GM03348 (cell line): ENCODE data around the gene SNX11.
A peak's percentile ranks its signal among the peaks of the same experiment; 100 is the strongest.
"Not testable (repeated sequence)": the region's sequence is repeated elsewhere in the genome, so short reads cannot be mapped to it uniquely, and the experiment has no call there.

ENCODE experiments used
- DNase-seq: peaks from one replicate; pipeline ENCODE4 v3.0.0; 2012; ENCODE audit warnings: low spot score

Gene SNX11, protein sequence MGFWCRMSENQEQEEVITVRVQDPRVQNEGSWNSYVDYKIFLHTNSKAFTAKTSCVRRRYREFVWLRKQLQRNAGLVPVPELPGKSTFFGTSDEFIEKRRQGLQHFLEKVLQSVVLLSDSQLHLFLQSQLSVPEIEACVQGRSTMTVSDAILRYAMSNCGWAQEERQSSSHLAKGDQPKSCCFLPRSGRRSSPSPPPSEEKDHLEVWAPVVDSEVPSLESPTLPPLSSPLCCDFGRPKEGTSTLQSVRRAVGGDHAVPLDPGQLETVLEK

GRCh38 chr17:48107137-48108055 lies at the start of gene SNX11:
TSS of gene SNX11 (plus strand) at chr17:48107766. CDS start at chr17:48112044, 4,278 bp downstream.
- DNase-seq: peak; percentile 96

DNA sequence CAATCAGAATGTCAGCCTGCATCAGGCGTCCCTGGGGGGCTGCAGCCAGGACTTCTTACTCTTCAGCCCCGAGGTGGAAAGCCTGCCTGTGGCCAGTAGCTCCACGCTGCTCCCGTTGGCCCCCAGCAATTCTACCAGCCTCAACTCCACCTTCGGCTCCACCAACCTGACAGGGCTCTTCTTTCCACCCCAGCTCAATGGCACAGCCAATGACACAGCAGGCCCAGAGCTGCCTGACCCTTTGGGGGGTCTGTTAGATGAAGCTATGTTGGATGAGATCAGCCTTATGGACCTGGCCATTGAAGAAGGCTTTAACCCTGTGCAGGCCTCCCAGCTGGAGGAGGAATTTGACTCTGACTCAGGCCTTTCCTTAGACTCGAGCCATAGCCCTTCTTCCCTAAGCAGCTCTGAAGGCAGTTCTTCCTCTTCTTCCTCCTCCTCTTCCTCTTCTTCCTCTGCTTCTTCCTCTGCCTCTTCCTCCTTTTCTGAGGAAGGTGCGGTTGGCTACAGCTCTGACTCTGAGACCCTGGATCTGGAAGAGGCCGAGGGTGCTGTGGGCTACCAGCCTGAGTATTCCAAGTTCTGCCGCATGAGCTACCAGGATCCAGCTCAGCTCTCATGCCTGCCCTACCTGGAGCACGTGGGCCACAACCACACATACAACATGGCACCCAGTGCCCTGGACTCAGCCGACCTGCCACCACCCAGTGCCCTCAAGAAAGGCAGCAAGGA lies 49.0 kb upstream of the SNX11 start:
- no peak for DNase-seq

GRCh38 chr17:48059125-48059668 lies 48.4 kb upstream of the SNX11 start:
- no peak for DNase-seq

- DNase-seq: no peak
Measured at GRCh38 chr17:48060249-48060648, 47.3 kb upstream of the SNX11 start.

DNA sequence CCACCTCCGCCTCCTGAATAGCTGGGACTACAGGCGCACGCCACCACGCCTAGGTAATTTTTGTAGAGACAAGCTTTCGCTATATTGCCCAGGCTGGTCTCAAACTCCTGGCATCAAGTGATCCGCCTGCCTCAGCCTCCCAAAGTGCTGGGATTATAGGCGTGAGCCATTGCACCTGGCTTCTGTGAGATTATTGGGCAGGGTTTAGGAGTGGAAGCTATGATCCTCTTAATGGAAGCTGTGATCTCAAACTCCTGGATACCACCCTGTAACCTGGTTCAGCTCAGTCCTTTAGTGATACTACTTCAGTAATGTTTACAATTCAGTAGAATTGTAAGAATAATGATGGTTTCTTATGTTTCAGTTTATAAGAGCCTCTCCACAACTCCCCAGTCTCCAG lies 45.3 kb upstream of the SNX11 start:
- no peak for DNase-seq

- no peak for DNase-seq
Measured at GRCh38 chr17:48064638-48065037, 42.9 kb upstream of the SNX11 start.

DNA sequence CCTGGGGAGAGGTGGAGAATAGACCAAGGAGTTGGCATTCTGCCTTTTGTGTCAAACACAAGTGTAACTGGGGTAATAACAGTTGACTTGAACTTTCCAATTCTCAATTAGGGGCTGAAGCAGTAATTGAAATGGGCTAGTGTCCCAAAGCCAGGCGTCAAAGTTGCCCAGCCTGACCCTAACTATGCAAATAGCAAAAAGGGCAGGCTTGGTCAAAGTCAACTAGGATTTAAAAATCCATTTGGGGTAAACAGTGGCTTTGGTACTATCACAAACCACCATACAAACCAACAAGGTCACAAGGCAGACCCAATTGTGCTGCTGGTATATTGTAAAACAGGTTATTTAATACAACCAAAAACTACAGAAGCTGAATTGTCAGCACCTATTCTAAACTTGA lies 41.4 kb upstream of the SNX11 start:
- DNase-seq: no peak

- DNase-seq: no peak
Measured at GRCh38 chr17:48066656-48067055, 40.9 kb upstream of the SNX11 start.

DNA sequence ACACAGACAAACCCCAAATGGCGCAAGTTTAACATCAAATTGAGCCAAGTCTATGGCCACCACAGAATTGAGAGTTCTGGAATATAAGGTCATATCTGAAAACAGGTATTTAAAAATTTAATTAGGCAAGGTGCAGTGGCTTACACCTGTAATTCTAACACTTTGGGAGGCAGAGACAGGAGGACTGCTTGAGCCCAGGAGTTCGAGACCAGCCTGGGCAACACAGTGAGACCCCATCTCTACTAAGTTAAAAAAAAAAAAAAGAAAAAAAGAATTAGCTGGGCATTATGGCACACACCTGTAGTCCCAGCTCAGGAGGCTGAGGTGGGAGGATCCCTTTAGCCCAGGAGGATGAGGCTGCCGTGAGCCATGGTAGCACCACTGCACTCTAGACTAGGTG lies 40.3 kb upstream of the SNX11 start:
- DNase-seq: no peak

DNA sequence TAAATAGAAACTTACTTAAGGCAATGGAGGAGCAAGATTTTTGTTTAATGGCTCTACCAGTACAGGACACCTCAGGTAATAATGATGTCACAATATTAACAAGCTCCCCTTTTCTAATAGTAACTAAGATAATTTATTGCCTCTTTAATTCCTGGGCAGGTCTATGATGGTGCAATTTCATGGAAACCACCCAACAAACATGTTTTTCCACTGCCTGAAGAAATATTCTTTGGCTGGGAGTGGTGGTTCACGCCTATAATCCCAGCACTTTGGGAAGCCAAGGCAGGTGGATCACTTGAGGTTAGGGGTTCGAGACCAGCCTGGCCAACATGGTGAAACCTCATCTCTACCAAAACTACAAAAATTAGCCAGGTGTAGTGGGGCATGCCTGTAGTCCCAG lies 39.8 kb upstream of the SNX11 start:
- DNase-seq: not testable (repeated sequence)

DNA sequence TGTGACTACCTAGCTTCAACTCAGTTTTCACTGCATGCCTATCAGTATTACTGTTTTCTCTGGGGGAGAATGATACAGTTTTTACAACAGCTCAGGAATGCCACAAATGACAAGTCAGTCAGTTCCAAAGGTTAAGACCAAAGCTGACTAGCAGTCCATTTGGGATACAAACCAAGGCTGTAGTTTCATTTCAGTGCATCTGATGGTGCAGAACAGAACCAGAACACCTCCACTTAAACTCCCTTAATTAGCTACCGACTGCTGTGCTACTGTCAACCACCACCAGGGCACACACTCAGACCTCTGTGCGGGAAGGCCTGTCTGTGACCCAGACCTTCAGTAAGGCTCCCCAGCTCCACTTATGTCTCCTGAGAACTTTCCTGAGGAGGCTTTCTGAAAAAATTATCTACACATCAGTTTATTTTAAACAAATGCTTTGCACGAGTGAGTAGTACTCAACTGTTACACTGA lies 39.0 kb upstream of the SNX11 start:
- DNase-seq: peak; percentile 62

DNA sequence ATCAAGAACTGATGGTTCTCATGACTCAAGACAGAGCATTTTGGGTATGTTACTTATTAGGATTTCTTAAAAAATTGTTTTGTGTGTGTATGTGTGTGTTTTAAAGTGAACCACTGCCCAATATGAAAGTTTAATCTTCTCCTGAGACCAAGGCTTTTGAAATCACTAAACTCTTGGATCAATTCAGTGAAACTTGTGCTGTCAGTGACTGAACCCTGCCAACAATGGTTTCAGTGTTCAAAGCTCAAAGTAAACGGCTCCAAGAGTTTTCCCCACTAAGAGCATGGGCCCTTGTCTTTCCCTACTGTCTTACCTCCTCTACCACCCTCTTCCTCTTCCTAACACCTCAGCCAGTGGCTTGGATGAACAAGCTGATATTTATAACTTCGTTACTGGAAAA lies 37.4 kb upstream of the SNX11 start:
- DNase-seq: no peak

GRCh38 chr17:48071654-48072053 lies 35.9 kb upstream of the SNX11 start:
- no peak for DNase-seq

- not testable (repeated sequence) for DNase-seq
Measured at GRCh38 chr17:48072811-48073210, 34.8 kb upstream of the SNX11 start.

DNA sequence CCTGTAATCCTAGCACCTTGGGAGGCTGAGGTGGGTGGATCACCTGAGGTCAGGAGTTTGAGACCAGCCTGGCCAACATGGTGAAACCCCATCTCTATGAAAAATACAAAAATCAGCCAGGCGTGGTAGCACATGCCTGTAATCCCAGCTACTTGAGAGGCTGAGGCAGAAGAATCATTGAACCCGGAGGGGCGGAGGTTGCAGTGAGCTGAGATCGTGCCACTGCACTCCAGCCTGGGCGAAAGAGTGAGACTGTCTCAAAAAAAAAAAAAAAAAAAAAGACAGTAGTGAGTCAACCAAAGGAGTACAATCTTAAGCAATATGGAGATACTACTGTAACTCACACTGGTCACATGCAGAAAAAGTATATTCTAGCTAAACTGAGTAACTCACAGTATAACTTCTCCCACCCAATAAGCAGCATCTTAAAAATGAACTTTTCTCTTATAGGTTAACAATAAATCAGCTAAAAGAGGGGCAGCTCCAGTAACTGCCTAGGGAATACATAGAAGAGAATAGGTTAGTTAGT lies 33.9 kb upstream of the SNX11 start:
- not testable (repeated sequence) for DNase-seq

DNA sequence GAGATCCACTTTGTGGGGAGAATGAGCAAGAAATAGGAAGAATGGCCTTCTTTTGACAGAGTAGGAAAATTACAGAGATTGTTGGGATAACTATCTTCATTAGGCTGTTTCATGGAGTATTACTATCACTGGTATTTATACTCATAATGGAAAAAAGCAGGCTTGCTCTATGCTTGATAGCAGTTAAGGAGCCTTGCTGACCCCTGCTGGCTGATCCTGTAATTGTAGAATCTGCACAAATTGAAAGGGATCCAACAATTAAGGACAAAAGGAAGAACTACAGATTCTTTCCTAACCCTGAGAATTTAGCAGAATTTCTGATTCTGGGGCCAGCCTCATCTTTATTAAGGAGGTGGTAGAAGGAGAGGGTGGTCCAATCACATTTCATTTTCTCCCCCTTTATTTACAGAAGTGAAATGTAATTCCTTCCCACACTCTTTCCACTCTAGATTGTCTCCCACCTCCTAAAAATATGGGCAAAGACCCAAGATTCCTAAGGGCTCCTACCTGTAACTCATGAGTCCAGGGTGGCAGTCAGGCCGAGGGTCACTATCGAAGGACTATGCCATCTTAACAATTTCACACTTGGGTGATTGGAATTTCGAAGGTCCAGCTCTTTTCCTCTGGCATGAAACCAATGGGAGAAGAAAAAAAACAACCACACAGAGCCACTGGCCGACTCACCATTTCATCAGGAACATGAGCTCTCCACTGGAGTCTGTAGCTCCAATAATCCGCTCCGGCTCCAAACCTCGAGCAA lies 33.1 kb upstream of the SNX11 start:
- peak; percentile 72 for DNase-seq

GRCh38 chr17:48077152-48077551 lies 30.4 kb upstream of the SNX11 start:
- not testable (repeated sequence) for DNase-seq

GRCh38 chr17:48081858-48082257 lies 25.7 kb upstream of the SNX11 start:
- DNase-seq: no peak

- no peak for DNase-seq
Measured at GRCh38 chr17:48084932-48085331, 22.6 kb upstream of the SNX11 start.

DNA sequence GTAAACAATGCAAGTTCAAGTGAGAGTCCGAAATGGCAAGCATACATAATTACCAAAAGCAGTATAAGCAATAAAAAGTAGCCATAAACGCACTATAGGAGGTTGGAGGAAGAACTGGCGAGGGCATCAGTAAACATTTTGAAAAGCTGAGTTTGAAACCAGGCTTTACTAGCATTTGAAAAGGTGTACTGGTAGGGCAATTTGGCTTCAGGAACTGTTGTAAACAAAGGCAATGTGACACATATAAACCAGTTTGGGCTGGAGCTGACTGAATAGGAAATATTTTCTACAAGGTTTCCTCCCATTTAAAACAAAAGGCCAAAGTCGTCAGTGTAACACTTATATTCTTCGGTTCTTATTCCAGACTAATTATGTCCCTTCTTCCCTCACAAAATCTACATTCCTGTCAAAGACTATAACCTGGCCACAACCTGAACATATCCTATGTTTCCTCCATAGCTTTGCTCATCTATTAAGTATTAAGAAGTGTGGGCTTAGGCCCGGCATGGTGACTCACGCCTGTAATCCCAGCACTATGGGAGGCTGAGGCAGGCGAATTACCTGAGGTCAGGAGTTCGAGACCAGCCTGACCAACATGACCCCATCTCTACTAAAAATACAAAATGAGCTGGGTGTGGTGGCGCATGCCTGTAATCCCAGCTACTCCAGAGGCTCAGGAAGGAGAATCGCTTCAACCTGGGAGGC lies 14.1 kb upstream of the SNX11 start:
- no peak for DNase-seq

GRCh38 chr17:48095611-48096010 lies 12.0 kb upstream of the SNX11 start:
- DNase-seq: peak; percentile 25
